Mammary epithelial cell (primary cell): Measurements from ENCODE around the gene HID1.

Experiments used
- EZH2 ChIP-seq: IDR thresholded peaks from 2 replicates; pipeline ENCODE4 v1.6.1; 2012; ENCODE audit warnings: low read length, inconsistent platforms, borderline replicate concordance
- TF ChIP-seq, protein P1 (sequence below), 2 donors: IDR thresholded peaks in 1 of 2; conservative IDR thresholded peaks in 1 of 2; 2 replicates each; pipeline ENCODE4 v1.5.1; 2011 to 2012; ENCODE audit warnings: inconsistent platforms in 2 of 2, low read length in 2 of 2, mild to moderate bottlenecking in 2 of 2, control low read depth in 1 of 2, low read depth in 1 of 2; ENCODE audit not compliant: insufficient read depth in 1 of 2; ENCODE audit errors: extremely low read depth in 1 of 2

DNA sequence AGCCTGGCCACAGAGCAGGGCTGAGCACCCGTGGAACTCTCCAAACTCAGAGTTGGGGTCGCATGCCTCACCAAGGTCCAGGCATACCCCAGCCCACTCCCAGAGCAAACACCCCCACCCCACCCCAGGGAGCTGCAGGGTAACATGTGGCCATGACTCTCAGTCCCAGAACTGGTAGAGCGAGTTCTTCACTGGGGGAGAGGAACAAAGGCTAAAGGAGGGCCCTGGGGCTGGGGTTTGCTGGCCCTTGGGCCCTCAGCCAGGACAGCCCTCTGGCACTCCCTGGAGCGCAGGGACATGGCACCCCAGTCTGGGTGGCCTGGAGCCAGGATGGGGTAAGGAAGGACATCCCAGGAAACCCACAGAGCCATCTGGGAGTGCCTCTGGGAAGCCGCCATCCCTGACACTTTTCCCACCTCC lies 4.2 kb downstream of the HID1 start:
- TF ChIP-seq, protein P1, sequence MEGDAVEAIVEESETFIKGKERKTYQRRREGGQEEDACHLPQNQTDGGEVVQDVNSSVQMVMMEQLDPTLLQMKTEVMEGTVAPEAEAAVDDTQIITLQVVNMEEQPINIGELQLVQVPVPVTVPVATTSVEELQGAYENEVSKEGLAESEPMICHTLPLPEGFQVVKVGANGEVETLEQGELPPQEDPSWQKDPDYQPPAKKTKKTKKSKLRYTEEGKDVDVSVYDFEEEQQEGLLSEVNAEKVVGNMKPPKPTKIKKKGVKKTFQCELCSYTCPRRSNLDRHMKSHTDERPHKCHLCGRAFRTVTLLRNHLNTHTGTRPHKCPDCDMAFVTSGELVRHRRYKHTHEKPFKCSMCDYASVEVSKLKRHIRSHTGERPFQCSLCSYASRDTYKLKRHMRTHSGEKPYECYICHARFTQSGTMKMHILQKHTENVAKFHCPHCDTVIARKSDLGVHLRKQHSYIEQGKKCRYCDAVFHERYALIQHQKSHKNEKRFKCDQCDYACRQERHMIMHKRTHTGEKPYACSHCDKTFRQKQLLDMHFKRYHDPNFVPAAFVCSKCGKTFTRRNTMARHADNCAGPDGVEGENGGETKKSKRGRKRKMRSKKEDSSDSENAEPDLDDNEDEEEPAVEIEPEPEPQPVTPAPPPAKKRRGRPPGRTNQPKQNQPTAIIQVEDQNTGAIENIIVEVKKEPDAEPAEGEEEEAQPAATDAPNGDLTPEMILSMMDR (conservative IDR thresholded peaks at IDR 0.05 in 1 of 2, IDR thresholded peaks at IDR 0.05 in 1 of 2; ENCODE audit: extremely low read depth in 1 of 2, insufficient read depth in 1 of 2, low read depth in 1 of 2, low read length in 2 of 2): no peak
- no peak for TF ChIP-seq EZH2
